ACHN (cell line): ENCODE data around the gene TMPRSS9.

Experiments
- DNase-seq: peaks from one replicate; pipeline ENCODE4 v3.0.0-alpha.2; 2015
- in situ Hi-C: cut with HindIII; loops from 2 replicates; pipeline ENCODE4 v1.10.0; 2017; ENCODE audit warnings: low sequenced_read_pairs, low pct_ligation_motif_present, low pct_unique_long_range_greater_than_20kb

The TMPRSS9 gene

DNA sequence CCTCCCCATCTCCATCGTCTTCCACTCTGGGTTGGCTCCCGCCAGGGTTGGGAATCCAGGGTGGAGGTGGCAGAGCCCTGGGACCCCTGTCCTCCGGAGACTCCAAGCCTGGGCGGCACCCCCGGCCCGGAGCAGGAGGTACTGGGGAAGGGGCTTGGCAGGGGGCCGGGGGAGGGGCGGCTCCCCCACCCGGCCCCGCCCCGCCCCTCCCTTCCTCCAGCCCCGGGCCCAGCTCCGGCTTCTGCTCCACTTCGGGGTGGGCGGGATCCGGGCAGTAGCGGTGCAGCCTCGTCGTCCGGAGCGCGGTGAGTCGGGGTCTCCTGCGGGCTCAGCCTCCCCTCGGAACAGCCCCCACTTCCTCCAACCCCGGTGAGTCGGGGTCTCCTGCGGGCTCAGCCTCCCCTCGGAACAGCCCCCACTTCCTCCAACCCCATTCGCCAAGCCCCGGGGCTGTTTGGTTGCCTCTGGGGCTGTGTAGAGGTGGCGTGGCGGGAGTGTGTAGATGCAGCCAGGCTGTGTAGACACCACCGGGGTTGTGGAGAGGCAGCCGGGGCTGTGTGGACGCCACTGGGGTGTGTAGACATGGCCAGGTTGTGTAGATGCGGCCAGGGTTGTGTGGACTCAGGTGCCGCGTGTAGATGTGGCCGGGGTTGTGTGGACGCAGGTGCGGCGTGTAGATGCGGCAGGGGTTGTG, at the start of gene TMPRSS9:
Gene TMPRSS9 (plus strand): TSS at position 274 of the 694 bp plus-strand sequence. CDS start 29,521 bp downstream, outside the sequence.
- DNase-seq: no peak
- in situ Hi-C loops: no loop called here

DNA sequence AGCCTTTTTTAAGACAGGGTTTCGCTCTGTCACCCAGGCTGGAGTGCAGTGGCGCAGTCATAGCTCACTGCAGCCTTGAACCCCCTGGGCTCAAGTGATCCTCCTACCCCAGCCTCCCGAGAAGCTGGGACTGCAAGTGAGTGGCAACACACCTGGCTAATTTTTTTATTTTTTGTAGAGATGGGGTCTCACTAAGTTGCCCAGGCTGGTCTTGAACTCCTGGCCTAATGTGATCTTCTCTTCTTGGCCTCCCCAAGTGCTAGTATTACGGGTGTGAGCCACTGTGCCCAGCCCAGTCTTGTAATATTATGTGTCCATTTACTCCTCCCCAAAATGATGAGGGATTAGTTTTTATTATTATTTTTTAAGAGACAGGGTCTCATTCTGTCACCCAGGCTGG, 49.0 kb upstream of the TMPRSS9 start:
- in situ Hi-C loops: no loop called here
- DNase-seq: no peak

DNA sequence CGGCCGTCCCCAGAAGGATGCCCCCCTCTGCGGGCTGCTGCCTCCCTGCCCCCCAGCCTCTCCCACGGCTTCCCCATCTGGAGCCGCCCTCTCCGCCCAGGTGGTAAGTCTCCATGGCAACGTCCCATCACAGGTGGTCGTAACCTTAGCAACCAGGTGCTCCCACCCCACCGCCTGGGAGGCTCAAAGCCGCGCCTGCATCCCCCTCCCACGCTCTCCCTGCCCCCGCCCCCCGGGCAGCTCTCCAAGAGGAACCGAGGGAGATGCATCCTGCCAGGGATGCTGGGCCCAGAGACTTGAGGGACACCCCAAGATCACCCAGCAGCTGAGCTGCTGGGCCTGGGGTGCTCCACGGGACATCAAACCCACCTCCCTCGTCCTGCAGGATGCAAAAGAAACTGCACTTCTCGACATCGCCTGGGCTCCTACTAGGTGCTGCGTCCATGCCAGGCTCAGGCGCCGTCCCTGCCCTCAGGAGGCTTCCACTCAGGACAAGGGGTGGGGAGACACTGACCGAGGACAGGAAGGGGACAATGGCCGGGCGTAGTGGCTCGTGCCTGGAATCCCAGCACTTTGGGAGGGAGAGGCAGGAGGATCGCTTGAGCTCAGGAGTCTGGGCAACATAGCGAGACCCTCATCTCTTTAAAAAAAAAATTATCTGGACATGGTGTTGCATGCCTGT, 47.1 kb upstream of the TMPRSS9 start:
- in situ Hi-C loops: no loop called here
- DNase-seq: no peak

DNA sequence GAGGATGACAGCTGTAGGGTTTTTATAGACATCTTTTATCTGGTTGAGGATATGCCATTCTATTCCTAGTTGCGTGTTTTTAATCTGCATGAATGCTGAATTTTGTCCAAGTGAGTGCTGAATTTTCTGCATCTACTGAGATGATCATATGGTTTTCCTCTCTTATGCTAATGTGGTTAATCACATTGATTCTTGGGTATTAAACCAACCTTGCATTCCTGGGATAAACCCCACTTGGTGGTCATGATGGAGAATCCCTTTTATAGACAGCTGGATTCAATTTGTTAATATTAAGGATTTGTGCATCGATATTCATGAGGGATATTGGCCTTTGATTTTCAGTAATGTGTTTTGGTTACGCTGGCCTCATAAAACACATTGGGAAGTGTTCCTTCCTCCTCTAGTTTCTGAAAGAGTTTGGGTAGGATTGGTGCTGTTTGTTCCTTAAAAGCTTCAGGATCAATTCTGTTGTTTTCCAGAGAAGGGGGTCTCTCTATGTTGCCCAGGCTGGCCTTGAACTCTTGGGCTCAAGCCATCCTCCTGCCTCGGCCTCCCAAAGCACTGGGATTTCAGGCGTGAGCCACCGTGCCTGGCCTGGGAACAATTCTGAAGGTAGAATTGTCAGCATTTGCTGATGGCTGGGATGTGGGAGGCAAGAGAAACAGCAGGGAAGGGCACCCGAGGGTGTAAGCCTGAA, 44.8 kb upstream of the TMPRSS9 start:
- DNase-seq: no peak
- in situ Hi-C loops: no loop called here

DNA sequence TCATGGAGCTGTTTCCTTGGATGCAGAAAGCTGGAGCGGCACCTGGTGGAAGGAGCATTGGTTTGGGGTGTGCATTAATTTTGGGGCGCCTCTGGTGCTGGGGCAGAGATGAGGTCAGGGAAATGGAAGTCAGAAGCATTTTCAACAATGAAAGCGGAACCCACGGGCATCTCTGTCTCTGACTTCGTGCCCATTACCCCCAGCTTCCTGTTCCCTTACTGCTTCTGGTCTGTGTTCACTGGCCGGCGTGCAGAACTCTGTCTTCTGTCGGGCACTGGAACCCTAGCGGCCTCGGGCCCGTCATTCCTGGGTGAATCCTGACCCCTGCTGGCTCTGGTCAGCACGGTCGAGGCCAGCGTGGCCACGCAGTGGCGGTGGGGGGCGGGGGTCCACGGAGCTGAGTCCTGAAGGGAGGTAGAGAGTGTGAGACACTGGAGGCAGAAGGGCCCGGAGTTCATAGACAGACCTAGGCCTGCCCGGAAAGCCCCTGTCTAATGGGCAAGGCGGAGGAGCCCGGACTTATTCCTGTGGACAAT, 44.2 kb upstream of the TMPRSS9 start:
- peak; percentile 59 for DNase-seq
- in situ Hi-C loops: no loop called here

DNA sequence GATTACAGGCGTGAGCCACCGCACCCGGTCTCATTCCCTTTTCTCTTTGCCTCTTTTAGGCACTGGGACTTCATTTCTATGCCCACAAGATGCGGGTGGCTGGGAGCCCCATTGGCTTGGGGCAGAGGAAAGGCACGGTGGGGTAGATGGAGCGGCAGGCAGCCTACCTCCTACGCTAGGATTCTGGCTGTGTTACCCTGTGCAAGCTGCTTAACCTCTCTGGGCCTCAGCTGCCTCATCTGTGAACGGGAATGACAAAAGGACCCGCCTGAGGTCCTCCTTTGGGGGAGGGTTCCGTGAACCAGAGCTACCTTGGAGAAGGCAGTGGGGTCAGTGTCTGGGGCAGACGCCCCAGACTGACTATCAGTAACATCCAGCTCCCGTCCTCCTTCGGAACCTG, 42.8 kb upstream of the TMPRSS9 start:
- no peak for DNase-seq
- in situ Hi-C loops: no loop called here

DNA sequence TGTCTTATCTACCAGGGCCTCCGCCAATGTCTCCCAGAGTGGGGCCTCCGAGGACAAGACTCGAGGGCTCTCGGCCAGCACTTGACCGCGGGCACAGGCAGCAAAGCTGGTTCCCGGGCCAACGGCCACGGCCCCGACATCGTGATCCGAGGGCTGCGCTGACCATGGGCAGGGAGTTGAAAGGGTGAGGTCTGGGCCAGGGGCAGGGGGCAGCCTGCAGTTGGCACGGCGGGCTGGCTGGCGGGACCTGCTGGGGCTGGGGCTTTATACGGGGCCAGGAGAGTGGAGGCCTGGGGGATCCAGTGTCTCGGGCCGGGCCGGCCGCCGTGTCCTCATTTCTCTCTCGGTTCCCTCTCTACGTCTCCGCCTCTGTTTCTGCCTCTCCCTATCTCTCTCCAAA, 42.3 kb upstream of the TMPRSS9 start:
- in situ Hi-C loops: no loop called here
- no peak for DNase-seq

DNA sequence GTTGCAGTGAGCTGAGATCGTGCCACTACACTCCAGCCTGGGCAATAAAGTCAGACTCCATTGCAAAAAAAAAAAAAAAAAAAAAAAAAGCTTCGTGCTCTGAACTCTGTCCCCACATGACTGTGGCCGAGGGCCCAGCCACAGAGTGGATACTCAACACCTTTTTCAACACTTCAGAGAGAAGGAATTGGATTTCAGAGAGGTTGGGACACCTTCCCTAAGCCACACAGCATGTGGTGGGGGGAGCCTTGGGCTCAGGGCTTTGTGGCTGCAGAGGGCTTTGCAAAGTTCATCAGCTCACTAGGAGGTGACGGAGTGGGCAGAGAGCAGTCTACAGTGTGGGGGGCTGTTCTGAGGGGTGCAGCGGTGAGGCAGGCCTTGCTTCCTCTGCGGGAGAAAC, 41.1 kb upstream of the TMPRSS9 start:
- no peak for DNase-seq
- in situ Hi-C loops: no loop called here

DNA sequence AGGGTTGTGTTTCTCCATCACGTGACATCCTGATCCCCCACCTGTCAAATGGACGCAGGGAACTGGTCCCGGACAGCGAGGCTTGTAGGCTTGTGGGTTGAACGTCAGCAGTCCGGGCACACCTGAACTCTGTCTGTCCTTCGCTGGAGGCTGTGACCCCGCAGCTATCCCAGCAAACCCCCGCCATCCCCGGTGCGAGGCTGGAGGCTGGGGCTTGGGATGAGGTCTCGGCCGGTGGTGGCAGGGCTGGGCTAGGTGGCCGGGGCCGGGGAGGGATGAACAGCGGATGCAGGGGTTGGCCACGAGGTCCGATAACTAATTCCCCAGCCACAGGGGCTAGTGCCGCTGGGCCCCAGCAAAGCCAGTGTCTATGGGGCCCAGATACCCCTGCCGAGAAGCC, 40.5 kb upstream of the TMPRSS9 start:
- in situ Hi-C loops: no loop called here
- DNase-seq: no peak

DNA sequence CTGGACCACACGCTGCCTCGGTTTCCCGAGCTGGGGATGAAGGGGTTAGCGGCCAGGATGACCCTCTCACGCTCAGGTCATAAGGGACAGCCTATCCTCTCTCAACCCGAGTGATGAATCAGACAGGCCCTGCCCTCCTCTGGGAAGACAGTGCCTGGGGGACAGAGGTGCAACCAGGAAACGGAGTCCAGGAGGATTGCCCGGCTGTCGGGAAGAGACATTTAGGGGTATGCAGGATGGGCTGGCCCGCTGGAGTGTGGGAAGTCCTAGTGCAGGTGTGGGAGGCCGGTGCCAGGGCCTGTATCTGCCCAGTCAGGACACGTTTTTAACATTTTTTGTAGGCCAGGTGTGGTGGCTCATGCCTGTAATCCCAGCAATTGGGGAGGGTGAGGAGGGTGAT, 40.0 kb upstream of the TMPRSS9 start:
- no peak for DNase-seq
- in situ Hi-C loops: no loop called here

DNA sequence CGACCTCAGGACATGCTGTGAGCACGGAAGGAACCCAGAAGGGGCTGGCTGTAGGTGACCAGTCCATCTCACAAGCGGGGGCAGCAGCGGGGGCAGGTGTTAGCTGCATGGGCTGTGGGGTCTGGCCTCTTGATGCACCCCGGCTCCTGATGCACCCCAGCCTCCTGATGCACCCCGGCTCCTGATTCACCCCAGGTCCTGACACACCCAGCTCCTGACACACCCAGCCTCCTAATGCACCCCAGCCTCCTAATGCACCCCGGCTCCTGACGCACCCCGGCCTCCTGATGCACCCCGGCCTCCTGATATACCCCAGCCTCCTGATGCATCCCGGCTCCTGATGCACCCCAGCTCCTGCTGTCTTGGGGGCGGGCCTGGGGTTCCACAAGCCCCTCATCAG, 39.1 kb upstream of the TMPRSS9 start:
- DNase-seq: no peak
- in situ Hi-C loops: no loop called here

DNA sequence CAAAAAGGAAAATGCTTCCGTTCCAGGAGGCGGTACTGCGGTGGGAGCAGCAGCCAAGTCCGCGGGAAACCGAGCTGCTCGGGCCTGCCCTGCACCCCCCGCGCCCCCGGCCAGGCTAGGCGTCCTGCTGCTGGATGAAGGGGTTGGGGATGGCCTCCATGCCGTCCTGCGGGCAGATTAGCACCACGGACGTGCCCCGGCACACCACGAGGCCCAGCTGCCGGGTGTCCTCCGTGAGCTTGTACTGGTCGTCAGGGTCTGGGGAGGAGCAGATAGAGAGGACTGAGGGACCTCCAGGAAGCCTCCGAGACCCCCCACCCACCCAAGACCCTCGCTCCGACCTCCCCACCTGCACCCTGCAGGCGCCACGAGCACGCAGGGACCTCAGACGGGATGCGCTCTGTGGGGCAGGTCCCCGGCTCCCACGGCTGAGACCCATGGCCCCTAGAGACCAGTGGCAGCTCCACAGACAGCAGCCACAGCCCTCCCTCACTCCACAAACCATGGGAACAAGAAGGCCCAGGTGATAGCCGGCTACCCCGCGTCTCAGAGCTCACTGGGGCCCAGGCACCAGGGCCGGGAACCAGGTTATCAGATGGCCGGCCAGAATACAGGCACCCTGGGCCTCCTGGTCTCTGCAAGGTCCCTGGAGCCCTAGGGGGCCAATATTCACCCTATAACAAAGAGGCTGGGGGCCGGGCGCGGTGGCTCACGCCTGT, 38.3 kb upstream of the TMPRSS9 start:
- in situ Hi-C loops: no loop called here
- no peak for DNase-seq

DNA sequence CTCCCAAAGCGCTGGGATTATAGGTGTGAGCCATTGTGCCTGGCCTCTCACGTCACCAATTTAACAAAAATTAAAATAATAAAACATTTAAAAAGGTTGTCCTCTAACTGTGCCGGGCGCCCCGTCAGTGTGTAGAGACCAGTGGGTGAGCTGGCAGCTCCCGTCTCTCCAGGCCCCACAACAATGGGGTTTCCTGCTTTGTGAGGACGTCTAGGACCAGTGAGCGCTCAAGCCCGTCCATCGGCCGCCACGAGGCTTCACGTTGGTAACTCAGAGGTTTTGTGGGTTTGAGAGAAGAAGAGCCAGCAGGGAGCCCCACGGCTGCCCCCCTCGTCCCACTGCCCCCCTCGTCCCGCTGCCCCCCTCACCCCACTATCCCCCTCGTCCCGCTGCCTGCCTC, 36.4 kb upstream of the TMPRSS9 start:
- in situ Hi-C loops: no loop called here
- DNase-seq: no peak

DNA sequence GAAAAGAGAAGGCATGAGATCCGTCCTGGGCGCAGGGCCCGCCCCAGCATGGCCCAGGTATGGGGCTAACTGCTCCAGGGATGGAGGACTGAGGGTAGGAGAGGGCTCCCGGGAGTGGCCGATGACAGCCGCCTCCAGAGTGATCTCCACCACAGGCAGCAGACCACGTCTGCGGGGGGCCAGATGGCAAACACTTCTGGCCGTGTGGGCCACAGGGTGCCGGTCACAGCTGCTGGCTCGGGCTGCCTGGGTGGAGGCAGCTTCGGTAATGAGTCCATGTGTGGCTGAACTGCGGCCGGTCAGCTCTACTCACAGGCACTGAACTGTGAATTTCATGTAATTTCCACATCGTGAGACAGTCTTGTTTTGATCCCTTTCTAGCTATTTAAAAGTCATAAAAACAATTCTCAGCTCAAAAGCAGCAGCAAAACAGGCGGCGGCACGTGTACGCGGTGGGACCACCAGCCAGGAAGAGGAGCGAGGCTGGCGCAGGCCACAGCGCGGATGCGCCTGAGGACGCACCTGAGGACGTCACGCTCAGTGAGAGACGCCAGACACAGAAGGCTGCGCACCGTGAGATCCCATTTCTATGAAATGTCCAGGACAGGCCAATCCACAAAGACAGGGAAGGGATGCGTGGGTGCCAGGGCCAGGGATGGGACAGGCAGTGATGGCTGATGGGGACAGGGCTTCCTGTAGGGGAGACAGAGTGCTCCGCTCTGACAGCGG, 35.7 kb upstream of the TMPRSS9 start:
- DNase-seq: no peak
- in situ Hi-C loops: no loop called here

DNA sequence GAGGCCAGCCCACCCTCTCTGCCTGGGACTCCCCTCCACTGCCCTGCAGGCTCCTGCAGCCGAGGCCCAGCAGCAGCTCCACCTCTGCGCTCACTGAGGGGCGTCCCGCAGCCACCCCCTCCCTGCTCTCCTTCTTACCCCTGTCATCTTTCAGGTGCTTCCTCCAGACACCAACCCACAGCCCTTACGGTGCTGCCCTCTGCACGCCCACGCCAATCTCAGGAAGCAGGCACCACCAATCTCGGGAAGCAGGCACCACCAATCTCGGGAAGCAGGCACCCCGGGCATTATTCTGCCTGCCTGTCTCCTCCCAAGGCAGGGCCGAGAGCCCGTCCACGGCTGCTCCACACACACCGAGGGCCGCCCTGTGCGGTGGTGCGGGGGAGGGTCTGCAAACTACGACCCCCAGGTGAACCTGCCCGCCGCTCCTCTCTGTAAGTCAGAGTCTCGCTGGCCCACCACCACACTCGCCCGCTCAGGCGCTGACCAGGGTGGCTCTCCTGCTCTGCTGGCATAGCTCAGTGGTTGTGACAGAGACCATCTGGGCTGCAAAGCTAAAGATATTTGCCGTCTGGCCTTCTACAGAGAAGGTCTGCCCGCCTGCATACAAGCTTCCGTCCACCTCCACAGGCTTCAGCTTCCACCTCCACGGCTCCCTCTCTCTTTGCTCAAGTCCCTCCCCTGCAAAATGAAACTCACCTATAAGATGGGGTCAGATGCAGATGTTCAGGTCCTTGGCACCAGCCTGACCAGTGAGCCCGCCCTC, 34.6 kb upstream of the TMPRSS9 start:
- no peak for DNase-seq
- in situ Hi-C loops: no loop called here

DNA sequence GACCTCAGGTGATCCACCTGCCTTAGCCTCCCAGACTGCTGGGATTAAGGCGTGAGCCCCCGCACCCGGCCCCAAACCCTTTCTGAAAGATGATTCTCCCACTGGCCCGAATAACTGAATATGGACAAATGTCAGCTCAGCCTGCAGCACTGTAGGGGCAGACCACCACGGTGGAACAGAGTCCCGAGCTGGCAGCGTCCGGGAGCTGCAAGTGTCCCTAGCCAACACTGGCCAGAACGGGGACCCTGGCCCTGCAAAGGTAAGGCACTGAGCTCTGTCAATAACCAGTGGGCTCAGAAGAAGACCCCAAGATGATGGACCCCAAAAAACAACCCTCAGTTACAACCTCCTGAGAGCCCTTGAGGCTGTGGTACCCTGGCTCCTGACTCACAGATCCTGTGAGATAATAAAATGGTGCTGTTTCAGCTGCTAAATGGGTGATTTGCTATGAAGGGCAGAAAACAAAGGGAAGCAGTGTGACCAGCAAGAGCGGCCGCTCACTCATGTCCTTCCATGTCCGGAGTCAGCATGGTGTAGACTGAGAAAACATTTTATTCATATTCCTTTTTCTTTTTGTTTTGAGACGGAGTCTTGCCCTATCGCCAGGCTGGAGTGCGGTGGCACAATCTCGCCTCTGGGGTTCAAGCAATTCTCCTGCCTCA, 33.2 kb upstream of the TMPRSS9 start:
- in situ Hi-C loops: no loop called here
- no peak for DNase-seq

DNA sequence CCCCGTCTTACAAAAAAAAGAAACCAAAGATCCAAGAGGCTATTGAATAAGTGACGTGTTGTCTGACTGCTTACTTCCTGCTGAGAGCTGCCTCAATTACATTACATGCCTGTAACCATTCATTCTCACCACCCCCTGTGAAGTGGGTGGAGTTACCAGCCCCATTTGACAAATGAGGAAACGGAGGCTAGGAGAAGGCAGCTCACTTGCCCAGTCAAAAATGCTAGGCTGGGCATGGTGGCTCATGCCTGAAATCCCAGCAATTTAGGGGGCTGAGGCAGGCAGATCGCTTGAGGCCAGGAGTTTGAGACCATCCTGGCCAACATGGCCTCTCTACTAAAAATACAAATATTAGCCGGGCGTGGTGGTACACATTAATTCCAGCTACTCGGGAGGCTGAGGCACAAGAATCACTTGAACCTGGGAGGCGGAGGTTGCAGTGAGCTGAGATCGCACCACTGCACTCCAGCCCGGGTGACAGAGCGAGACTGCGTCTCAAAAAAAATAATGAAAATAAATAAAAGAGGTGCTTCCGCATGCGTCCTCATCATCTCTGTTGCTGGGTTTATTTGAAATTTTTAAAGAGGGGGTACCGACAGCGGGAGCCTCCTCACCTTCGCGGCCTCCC, 32.2 kb upstream of the TMPRSS9 start:
- in situ Hi-C loops: no loop called here

More for the DNA sequence above, 32.2 kb upstream of the TMPRSS9 start:
- peak; percentile 65 for DNase-seq
